Astrocyte of the hippocampus (primary cell): Measurements from ENCODE around the gene GTF2H4.
"Not testable (repeated sequence)": the region's sequence is repeated elsewhere in the genome, so short reads cannot be mapped to it uniquely, and the experiment has no call there.

Experiments
- DNase-seq: peaks from one replicate; pipeline ENCODE4 v3.0.0; 2011; ENCODE audit warnings: low read depth, low spot score

The GTF2H4 gene

GRCh38 chr6:30894935-30895334 lies 13.1 kb upstream of the GTF2H4 start:
- no peak for DNase-seq

- no peak for DNase-seq
These were observed 12.7 kb upstream of the GTF2H4 start for GRCh38 chr6:30895343-30895742.

GRCh38 chr6:30896541-30896940 lies 11.5 kb upstream of the GTF2H4 start:
- DNase-seq: no peak

- no peak for DNase-seq
These were observed 10.1 kb upstream of the GTF2H4 start for GRCh38 chr6:30897882-30898281.

- no peak for DNase-seq
These were observed 9.2 kb upstream of the GTF2H4 start for GRCh38 chr6:30898750-30899360.

- no peak for DNase-seq
These were observed 7.1 kb upstream of the GTF2H4 start for GRCh38 chr6:30900863-30901417.

- DNase-seq: no peak
These were observed 6.6 kb upstream of the GTF2H4 start for GRCh38 chr6:30901436-30901835.

GRCh38 chr6:30902196-30902595 lies 5.8 kb upstream of the GTF2H4 start:
- not testable (repeated sequence) for DNase-seq

- DNase-seq: no peak
These were observed 5.3 kb upstream of the GTF2H4 start for GRCh38 chr6:30902709-30903108.

- no peak for DNase-seq
These were observed 4.8 kb upstream of the GTF2H4 start for GRCh38 chr6:30903236-30903635.

GRCh38 chr6:30907290-30907757 lies 683 bp upstream of the GTF2H4 start:
- not testable (repeated sequence) for DNase-seq

- no peak for DNase-seq
These were observed 693 bp downstream of the GTF2H4 start for GRCh38 chr6:30908700-30909099.

GRCh38 chr6:30910473-30910872 lies 2.5 kb downstream of the GTF2H4 start:
- DNase-seq: not testable (repeated sequence)

- no peak for DNase-seq
These were observed 4.9 kb downstream of the GTF2H4 start for GRCh38 chr6:30912746-30913520.

GRCh38 chr6:30913721-30914075 lies 5.7 kb downstream of the GTF2H4 start:
- DNase-seq: no peak

GRCh38 chr6:30914076-30914853 lies 6.3 kb downstream of the GTF2H4 start, which contains the start of gene VARS2:
VARS2 (plus strand) TSS chr6:30914238; CDS start chr6:30914837, 599 bp downstream.
- DNase-seq: peak; percentile 97

- DNase-seq: peak; percentile 14
These were observed 7.0 kb downstream of the GTF2H4 start for GRCh38 chr6:30914854-30915590.

GRCh38 chr6:30915591-30915946 lies 7.6 kb downstream of the GTF2H4 start:
- DNase-seq: peak; percentile 81

- DNase-seq: no peak
These were observed 9.0 kb downstream of the GTF2H4 start for GRCh38 chr6:30917041-30917440.

- DNase-seq: no peak
These were observed 9.5 kb downstream of the GTF2H4 start for GRCh38 chr6:30917487-30917886.

GRCh38 chr6:30918670-30919069 lies 10.7 kb downstream of the GTF2H4 start:
- DNase-seq: no peak
